ENCODE data around the gene DHRS12.

Gene DHRS12

GRCh38 chr13:51721496-51721895 lies 82.5 kb downstream of the DHRS12 start:
- no peak for DNase-seq

GRCh38 chr13:51719394-51719793 lies 84.6 kb downstream of the DHRS12 start:
- DNase-seq: no peak
